MCF 10A (cell line): ENCODE data around the gene MAP3K5. TPM values are rescaled to one million over a fixed set of nuclear protein-coding genes. Genes with fewer than 3 reads are reported as not detected.

ENCODE experiments used
- BruUV-seq: library from RNA; stranded (reverse); fragments of 400-500 nt; replicated peaks from 2 replicates; lab custom pipeline; 2021; lab: Mats Ljungman, UMichigan
- CTCF ChIA-PET: fragments of 300-600 bp; sonication (Branson Sonifier 250); formaldehyde crosslinking; extraction: SDS; loops from one replicate; lab custom pipeline; 2021; ENCODE audit warnings: antibody characterized with exemption, inconsistent platforms; lab: Yijun Ruan, JAX
- POLR2A ChIA-PET: fragments of 300-600, 350-650 bp; sonication (Branson Sonifier 250); formaldehyde crosslinking; extraction: SDS; loops from one replicate; lab custom pipeline; 2020; ENCODE audit warnings: antibody characterized with exemption, inconsistent platforms; lab: Yijun Ruan, JAX
- DNase-seq: peaks from one replicate; pipeline ENCODE4 v3.0.0-alpha.2; 2018; ENCODE audit not compliant: unreplicated experiment
- H3K27ac Mint-ChIP-seq: one replicate; pipeline ENCODE4 v1.8.0; 2022; ENCODE audit warnings: mild to moderate bottlenecking, low read depth, mixed read lengths; ENCODE audit not compliant: unreplicated experiment
- H3K27me3 Mint-ChIP-seq: one replicate; pipeline ENCODE4 v1.8.0; 2022; ENCODE audit warnings: mixed read lengths; ENCODE audit not compliant: insufficient read depth, unreplicated experiment
- H3K36me3 Mint-ChIP-seq: one replicate; pipeline ENCODE4 v1.8.0; 2022; ENCODE audit warnings: mild to moderate bottlenecking, moderate library complexity, mixed read lengths; ENCODE audit not compliant: insufficient read depth, unreplicated experiment
- H3K4me1 Mint-ChIP-seq: one replicate; pipeline ENCODE4 v1.8.0; 2022; ENCODE audit warnings: mixed read lengths; ENCODE audit not compliant: insufficient read depth, unreplicated experiment
- H3K4me3 Mint-ChIP-seq: one replicate; pipeline ENCODE4 v1.8.0; 2022; ENCODE audit warnings: mild to moderate bottlenecking, moderate library complexity, mixed read lengths; ENCODE audit not compliant: unreplicated experiment
- H3K9me3 Mint-ChIP-seq: one replicate; pipeline ENCODE4 v1.8.0; 2022; ENCODE audit warnings: mixed read lengths; ENCODE audit not compliant: unreplicated experiment
- CTCF ChIP-seq: fragments of 200-600 bp; IDR thresholded peaks from one replicate; pipeline ENCODE4 v1.8.0; 2022; ENCODE audit warnings: antibody characterized with exemption, mild to moderate bottlenecking; ENCODE audit not compliant: unreplicated experiment
- intact Hi-C: fragments of 100-400 bp; cut with micrococcal nuclease; formaldehyde crosslinking; loops from 2 replicates; pipeline ENCODE4 v1.14.1; 2022
- total RNA-seq: library from RNA; stranded (reverse); gene quantifications from 2 replicates; pipeline ENCODE4 v1.2.3, GENCODE V29; 2022

The MAP3K5 gene
- total RNA-seq, 1 experiment from 2014 or later: 8.4 TPM

DNA sequence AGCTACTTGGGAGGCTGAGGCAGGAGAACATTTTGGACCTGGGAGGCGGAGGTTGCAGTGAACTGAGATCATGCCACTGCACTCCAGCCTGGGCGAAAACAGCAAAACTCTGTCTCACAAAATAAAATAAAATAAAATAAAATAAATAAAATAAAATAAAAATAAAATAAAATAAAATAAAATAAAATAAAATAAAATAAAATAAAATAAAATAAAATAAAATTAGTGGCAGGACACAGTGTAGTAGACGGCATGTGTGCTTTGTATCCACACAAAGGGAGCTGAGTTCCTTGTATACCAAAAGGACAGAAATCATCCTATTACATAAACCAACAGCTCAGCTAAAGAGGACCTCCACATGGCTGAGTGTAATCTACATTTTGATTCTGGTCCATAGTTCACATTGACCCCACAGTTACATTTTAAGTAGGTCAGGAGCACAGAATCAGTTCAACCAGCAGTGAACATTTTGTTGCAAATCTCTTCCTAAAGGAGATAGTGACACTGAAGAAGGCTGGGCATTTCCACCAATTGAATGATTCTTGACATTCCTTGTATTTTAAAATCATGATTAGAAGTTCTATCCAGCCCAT lies 150.3 kb downstream of the MAP3K5 start:
- Mint-ChIP-seq H3K27me3 (no peaks in the 10 kb centered on the region), H3K4me3 (no peak overlapping the region), H3K4me1 (peaks cover 6% of the 10 kb centered on the region), H3K36me3 (peaks cover 1% of the 10 kb centered on the region), H3K27ac (no peak overlapping the region), H3K9me3 (no peaks in the 10 kb centered on the region)
- POLR2A ChIA-PET: interaction anchor here (0.9 to 8.1 kb wide), 3 partner anchors 55 to 148 kb away, joined by 3 to 204 read pairs (median 6); partner anchors contain the start of gene MAP3K5
- no peak for DNase-seq
- intact Hi-C loops: no loop called here
- BruUV-seq: no TSS peak
- CTCF ChIA-PET: interaction anchor here (0.6 to 2.7 kb wide), 5 partner anchors 40 to 204 kb away, joined by 3 to 25 read pairs (median 3); partner anchors contain the start of gene MAP3K5
- TF ChIP-seq CTCF: no peak

DNA sequence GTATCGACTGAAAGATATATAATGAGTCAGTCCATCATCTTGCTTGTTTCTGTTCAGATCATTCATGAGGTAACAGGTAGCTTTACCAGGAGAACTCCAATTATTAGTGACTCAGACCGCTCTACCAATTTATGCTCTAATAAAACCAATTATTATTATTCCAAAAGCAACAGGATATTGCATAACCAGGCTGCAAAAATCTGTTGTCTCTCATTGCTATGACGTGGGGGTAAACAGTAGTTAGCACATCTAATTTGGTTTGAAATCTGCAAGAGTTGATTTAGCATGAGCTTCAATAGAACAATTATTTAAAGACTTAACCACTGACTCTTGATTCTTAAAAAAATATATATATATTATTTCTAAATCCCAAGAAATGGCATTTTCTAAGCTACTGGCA lies 151.1 kb downstream of the MAP3K5 start:
- Mint-ChIP-seq H3K27me3 (no peaks in the 10 kb centered on the region), H3K4me1 (peaks cover 6% of the 10 kb centered on the region), H3K27ac (no peak overlapping the region), H3K9me3 (no peaks in the 10 kb centered on the region), H3K4me3 (no peak overlapping the region), H3K36me3 (peaks cover 6% of the 10 kb centered on the region)
- ChIA-PET POLR2A (interaction anchor here (1.2 to 8.1 kb wide), 2 partner anchors 55 to 148 kb away, joined by 6 to 204 read pairs; partner anchors contain the start of gene MAP3K5), CTCF (interaction anchor here (0.6 to 2.7 kb wide), 6 partner anchors 41 to 205 kb away, joined by 3 to 25 read pairs (median 6); partner anchors contain the start of gene MAP3K5)
- no TSS peak for BruUV-seq
- TF ChIP-seq CTCF: no peak
- DNase-seq: no peak
- intact Hi-C loops: no loop called here

GRCh38 chr6:136640132-136640915 lies 152.0 kb downstream of the MAP3K5 start:
- Mint-ChIP-seq H3K9me3 (no peaks in the 10 kb centered on the region), H3K27me3 (no peaks in the 10 kb centered on the region), H3K36me3 (peaks cover 10% of the 10 kb centered on the region), H3K4me1 (peaks cover 6% of the 10 kb centered on the region), H3K27ac (no peak overlapping the region), H3K4me3 (no peak overlapping the region)
- no TSS peak for BruUV-seq
- POLR2A ChIA-PET: interaction anchor here (1.2 to 8.1 kb wide), 2 partner anchors 56 to 149 kb away, joined by 6 to 204 read pairs; partner anchors contain the start of gene MAP3K5
- intact Hi-C loops: no loop called here
- peak; percentile 35 for DNase-seq
- CTCF ChIA-PET: interaction anchor here (0.7 to 2.7 kb wide), 6 partner anchors 15 to 294 kb away, joined by 3 to 25 read pairs (median 5); partner anchors contain the start of gene MAP3K5
- TF ChIP-seq CTCF: no peak

GRCh38 chr6:136639702-136640101 lies 152.6 kb downstream of the MAP3K5 start:
- Mint-ChIP-seq H3K4me1 (peaks cover 6% of the 10 kb centered on the region), H3K36me3 (peaks cover 16% of the 10 kb centered on the region), H3K27me3 (no peaks in the 10 kb centered on the region), H3K27ac (no peak overlapping the region), H3K9me3 (no peaks in the 10 kb centered on the region), H3K4me3 (no peak overlapping the region)
- ChIA-PET CTCF (interaction anchor here (1.1 to 2.7 kb wide), 2 partner anchors 28 to 152 kb away, joined by 4 to 25 read pairs; partner anchors contain the start of gene MAP3K5), POLR2A (interaction anchor here (8.1 kb wide), 1 partner anchor 150 kb away, joined by 204 read pairs; the partner anchor contains the start of gene MAP3K5)
- BruUV-seq: no TSS peak
- no peak for DNase-seq
- intact Hi-C loops: no loop called here
- no peak for TF ChIP-seq CTCF
